GM12872 (cell line): ENCODE measurements around the gene PLCL1.

Experiments
- CTCF ChIP-seq: IDR thresholded peaks from 3 replicates; pipeline ENCODE4 v1.5.1; 2011; ENCODE audit warnings: low read depth, mild to moderate bottlenecking, low read length, moderate library complexity; ENCODE audit not compliant: insufficient read depth

The PLCL1 gene

DNA sequence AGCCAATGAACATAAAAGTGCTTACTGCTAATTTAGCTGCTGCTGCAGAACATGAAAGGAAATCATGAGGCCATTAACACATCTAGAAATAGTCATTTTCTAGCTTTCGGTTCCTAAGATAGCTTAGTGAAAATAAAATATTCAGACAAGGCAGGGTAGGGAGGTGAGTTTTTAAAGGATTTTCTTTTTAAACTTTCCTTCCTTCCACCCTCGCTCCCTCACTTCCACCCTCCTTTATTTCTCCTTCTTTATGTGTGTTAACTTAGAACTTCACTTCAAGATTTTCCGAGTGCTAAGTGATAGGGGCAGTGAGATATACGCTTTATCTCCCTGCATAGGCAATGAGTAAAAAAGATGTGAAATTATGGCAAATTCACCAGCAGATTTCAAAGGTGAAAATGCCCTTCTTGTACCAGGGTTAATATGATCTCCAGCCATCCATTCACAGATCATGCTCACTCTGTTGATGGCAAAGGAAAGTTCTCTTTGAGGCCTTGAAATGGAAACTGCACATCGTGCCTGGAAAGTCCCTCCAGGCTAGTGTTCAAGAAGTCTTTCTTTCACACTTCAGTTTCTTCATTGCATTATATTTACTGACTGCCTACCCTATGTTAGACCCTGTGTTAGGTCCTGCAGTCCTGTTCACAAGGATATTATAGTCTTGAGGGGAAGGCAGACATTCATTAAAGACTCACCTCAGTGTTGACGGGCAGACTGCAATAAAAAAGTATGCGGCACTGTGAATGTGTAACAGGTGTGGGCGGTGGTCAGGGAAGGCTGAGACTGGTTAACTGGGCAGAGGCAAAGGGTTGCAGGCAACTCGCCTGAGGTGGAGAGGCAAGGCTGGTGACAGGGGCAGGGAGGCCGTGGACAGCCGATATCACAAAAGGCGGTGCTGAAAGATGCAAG lies 200.8 kb downstream of the PLCL1 start:
- no peak for TF ChIP-seq CTCF

DNA sequence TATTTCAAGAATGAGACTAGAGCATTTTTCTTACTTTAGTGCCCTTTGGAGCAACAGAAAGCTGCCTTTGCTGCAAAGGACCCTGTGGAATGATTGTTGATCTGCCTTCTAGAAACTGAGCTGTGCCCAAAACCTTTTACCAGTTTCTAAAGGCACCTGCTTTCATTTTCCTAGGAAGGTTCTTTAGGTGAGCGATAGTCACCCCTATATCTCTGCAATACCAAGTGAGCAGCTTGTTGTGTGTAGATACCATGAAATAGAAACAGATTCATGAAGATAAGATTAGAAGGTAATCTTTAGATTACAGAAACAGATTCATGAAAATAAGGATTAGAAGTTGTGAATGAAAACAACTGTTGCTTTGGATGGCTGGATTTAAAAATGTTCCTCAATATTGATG lies 202.3 kb downstream of the PLCL1 start:
- TF ChIP-seq CTCF, result no peak

GRCh38 chr2:198008230-198008629 lies 203.8 kb downstream of the PLCL1 start:
- no peak for TF ChIP-seq CTCF

DNA sequence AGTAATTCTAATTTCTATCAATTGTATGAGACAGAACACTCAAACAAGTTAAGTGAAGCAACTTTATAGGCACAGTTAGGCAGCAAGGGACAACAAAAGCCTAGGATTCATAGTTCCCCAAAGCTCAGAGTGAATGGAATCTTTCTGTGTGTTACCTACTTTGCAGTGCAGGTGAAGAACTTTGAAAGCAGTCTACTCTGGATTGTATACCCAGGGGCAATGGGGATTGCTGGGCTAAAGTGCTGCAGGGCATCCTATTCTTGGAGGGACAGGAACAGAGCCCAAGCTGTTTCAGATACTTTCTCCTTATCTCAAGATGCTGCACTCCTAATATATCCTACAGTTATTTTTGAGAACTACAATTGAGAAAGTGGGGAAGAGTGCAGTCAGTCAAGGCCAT lies 207.6 kb downstream of the PLCL1 start:
- no peak for TF ChIP-seq CTCF

DNA sequence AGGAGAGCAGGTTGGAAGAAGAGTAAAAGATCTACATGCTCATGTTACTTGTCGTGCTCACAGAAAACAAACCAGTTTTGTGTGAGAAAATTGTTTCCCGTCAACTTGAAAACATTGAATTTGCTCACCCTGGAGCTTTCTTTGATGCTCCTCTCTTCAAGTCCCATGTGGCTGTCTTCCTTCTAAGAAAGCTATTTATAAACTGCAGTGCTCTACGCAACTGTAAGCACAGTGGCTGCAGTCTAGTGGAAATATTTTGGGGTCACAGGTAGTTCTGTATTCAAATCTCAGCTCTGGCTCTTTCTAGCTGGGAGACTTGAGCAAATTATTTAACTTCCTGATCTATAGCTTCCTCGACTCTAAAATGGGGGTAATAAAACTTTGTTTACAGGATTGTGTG lies 211.8 kb downstream of the PLCL1 start:
- TF ChIP-seq CTCF, result no peak

DNA sequence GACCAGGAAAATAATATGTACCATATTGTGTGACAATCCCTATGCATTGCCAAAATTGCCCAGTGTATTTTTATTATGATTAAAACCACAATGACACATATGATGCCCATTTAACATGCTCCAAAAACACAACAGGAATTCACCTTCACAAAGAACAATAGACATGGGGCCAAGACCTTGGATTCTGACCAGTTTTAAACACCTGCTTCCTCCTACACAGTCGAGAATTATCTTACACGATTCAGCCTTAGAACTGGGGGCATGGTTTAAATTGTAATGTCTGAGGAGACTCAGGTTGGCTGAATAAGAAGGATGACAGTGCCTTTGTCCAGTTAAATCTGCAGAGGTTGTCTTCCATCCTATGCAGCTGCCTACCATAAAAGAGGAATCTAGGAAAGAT lies 212.7 kb downstream of the PLCL1 start:
- TF ChIP-seq CTCF, result no peak

DNA sequence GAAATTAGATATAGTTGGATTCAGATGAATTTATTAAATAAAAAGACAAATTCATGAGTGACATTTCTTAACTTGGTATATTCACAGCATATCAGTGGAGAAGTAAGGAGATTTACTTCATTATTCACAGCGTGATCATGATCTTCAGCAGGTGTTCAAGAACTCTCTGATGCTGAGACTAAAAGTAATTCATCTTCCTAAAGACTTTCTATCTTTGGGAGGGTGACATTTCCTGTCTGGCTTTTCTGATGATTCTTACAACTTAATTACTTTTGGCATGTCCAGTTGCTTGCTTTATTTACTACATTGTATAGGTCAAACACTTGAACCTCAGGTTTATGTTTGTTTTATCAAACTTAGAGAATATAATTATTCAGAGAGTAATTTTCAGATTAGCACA lies 224.6 kb downstream of the PLCL1 start:
- TF ChIP-seq CTCF, result no peak

- no peak for TF ChIP-seq CTCF
Observed at GRCh38 chr2:198033626-198034025, 229.2 kb downstream of the PLCL1 start.
